Endothelial cell of umbilical vein (primary cell): Measurements from ENCODE around the gene TMEM266. TPM values are rescaled to one million over a fixed set of nuclear protein-coding genes. Genes with fewer than 3 reads are reported as not detected.

Experiments
- Bru-seq: library from RNA; stranded (reverse); fragments of 400-500 nt; gene quantifications from one replicate; lab custom pipeline; 2021; lab: Mats Ljungman, UMichigan
- BruChase-seq, 2 experiments: library from RNA; stranded (reverse); fragments of 400-500 nt; gene quantifications; one replicate each; lab custom pipeline; 2021; lab: Mats Ljungman, UMichigan
- BruUV-seq: library from RNA; stranded (reverse); fragments of 400-500 nt; replicated peaks from 2 replicates; lab custom pipeline; 2021; lab: Mats Ljungman, UMichigan
- CTCF ChIA-PET: fragments of 300-600, 350-600 bp; sonication (Branson Sonifier 250); formaldehyde crosslinking; loops from one replicate; lab custom pipeline; 2021; ENCODE audit warnings: antibody characterized with exemption, inconsistent platforms; lab: Charles Lee
- POLR2A ChIA-PET: fragments of 300-600, 350-600 bp; sonication (Branson Sonifier 250); formaldehyde crosslinking; loops from one replicate; lab custom pipeline; 2021; ENCODE audit warnings: antibody characterized with exemption, inconsistent platforms; lab: Charles Lee
- DNase-seq: peaks from one replicate; pipeline ENCODE4 v3.0.0-alpha.2; 2011; ENCODE audit warnings: low read depth, low spot score
- FAIRE-seq: peaks from 2 replicates; lab custom pipeline; 2011; peaks lifted over from hg19 to GRCh38; lab: Jason Lieb, UNC
- H2AFZ ChIP-seq: 2 replicates; pipeline ENCODE4 v1.6.0; 2012; ENCODE audit warnings: low read depth, low read length, control low read depth, inconsistent platforms
- H3K27ac ChIP-seq: 2 replicates; pipeline ENCODE4 v1.5.1; 2011; ENCODE audit warnings: low read depth, mild to moderate bottlenecking, control low read depth, low read length, moderate library complexity; ENCODE audit not compliant: insufficient read depth
- H3K27me3 ChIP-seq, 2 experiments: 2 replicates each; pipeline versions ENCODE4 v1.6.0 to v1.6.1; 2011; ENCODE audit warnings: low read length in 2 of 2, mixed read lengths in 1 of 2; ENCODE audit not compliant: control insufficient read depth in 2 of 2, insufficient read depth in 2 of 2
- H3K36me3 ChIP-seq, 2 experiments: 2 replicates in 1 of 2; 3 replicates in 1 of 2; pipeline ENCODE4 v1.5.1; 2011; ENCODE audit warnings: low read length in 2 of 2, mild to moderate bottlenecking in 1 of 2, moderate library complexity in 1 of 2; ENCODE audit not compliant: control insufficient read depth in 2 of 2, insufficient read depth in 2 of 2; ENCODE audit errors: extremely low read depth in 1 of 2
- H3K4me1 ChIP-seq: 3 replicates; pipeline ENCODE4 v1.5.1; 2011; ENCODE audit warnings: mild to moderate bottlenecking, low read length; ENCODE audit not compliant: control insufficient read depth, insufficient read depth; ENCODE audit errors: extremely low read depth
- H3K4me2 ChIP-seq: 2 replicates; pipeline ENCODE4 v1.6.1; 2011; ENCODE audit warnings: low read length, control low read depth, mixed read lengths; ENCODE audit not compliant: insufficient read depth
- H3K4me3 ChIP-seq, 3 experiments: fragments of 200-600 bp in 1 of 3; sonication (generic), shearing (Covaris generic) in 1 of 3; replicated peaks in 1 of 3; 2 replicates each; pipeline ENCODE4 v1.5.1; 2011 to 2016; ENCODE audit warnings: control low read depth in 3 of 3, low read length in 3 of 3, mild to moderate bottlenecking in 2 of 3, inconsistent platforms in 1 of 3, low read depth in 1 of 3, moderate library complexity in 1 of 3; ENCODE audit not compliant: insufficient read depth in 1 of 3
- H3K79me2 ChIP-seq: 2 replicates; pipeline ENCODE4 v1.6.0; 2012; ENCODE audit warnings: low read length, inconsistent platforms; ENCODE audit not compliant: control insufficient read depth, insufficient read depth
- H3K9ac ChIP-seq: replicated peaks from 2 replicates; pipeline ENCODE3; 2011; ENCODE audit warnings: low read length, control low read depth; ENCODE audit not compliant: insufficient read depth; ENCODE audit errors: extremely low read depth
- H3K9me1 ChIP-seq: replicated peaks from 3 replicates; pipeline ENCODE4 v1.6.0; 2011; ENCODE audit warnings: mild to moderate bottlenecking, low read length; ENCODE audit not compliant: control insufficient read depth, insufficient read depth; ENCODE audit errors: extremely low read depth
- H3K9me3 ChIP-seq: replicated peaks from 2 replicates; pipeline ENCODE4 v1.5.1; 2012; ENCODE audit warnings: low read length, inconsistent platforms; ENCODE audit not compliant: control insufficient read depth, insufficient read depth
- H4K20me1 ChIP-seq: replicated peaks from 2 replicates; pipeline ENCODE3; 2011; ENCODE audit warnings: mild to moderate bottlenecking, low read length; ENCODE audit not compliant: control insufficient read depth, insufficient read depth; ENCODE audit errors: extremely low read depth
- EZH2 ChIP-seq: IDR thresholded peaks from 2 replicates; pipeline ENCODE4 v1.6.1; 2012; ENCODE audit warnings: borderline replicate concordance, low read depth, mild to moderate bottlenecking, moderate library complexity, low read length, inconsistent platforms; ENCODE audit not compliant: severe bottlenecking
- JUN ChIP-seq: IDR thresholded peaks from 2 replicates; pipeline ENCODE4 v1.6.1; 2011; ENCODE audit warnings: borderline replicate concordance, low read depth; ENCODE audit not compliant: insufficient read length, insufficient read depth
- POLR2A ChIP-seq: IDR thresholded peaks from 2 replicates; pipeline ENCODE4 v1.6.1; 2012; ENCODE audit warnings: low read depth, mild to moderate bottlenecking, control low read depth, low read length
- dilution Hi-C: fragments of 300-500 bp; cut with MboI; formaldehyde crosslinking; loops from one replicate; pipeline ENCODE4 v1.15.0; 2019; ENCODE audit warnings: low sequenced_read_pairs; ENCODE audit not compliant: extremely low pct_ligation_motif_present
- intact Hi-C: fragments of 100-400 bp; cut with micrococcal nuclease; formaldehyde crosslinking; loops from one replicate; pipeline ENCODE4 v1.10.0; 2022
- long read RNA-seq: library from polyadenylated mRNA; stranded (forward); transcript quantifications from one replicate; pipeline ENCODE4 v2.0.0, GENCODE V29; 2021
- polyA minus RNA-seq, 3 experiments: library from RNA; depleted of rRNA, polyadenylated mRNA; stranded (reverse); fragments of >200 nt; gene quantifications; 1 replicate in 1 of 3; 2 replicates in 2 of 3; pipeline ENCODE4 v1.2.3, GENCODE V29; 2011
- polyA plus RNA-seq, 4 experiments: library from polyadenylated mRNA; depleted of rRNA in 3 of 4; stranded (reverse) in 3 of 4; unstranded in 1 of 4; fragments of >200 nt; gene quantifications; 2 replicates each; pipeline versions ENCODE4 v1.2.1 to v1.2.3, GENCODE V29; 2011 to 2012; ENCODE audit warnings: missing spikeins in 1 of 4
- total RNA-seq: library from RNA; stranded (reverse); gene quantifications from 2 replicates; pipeline ENCODE4 v1.2.3, GENCODE V29; 2021
- TF ChIP-seq, protein P1 (sequence below), 2 donors: IDR thresholded peaks; 1 replicate in 1 of 2; 2 replicates in 1 of 2; pipeline ENCODE4 v1.5.1; 2011; ENCODE audit warnings: low read length in 2 of 2, mild to moderate bottlenecking in 2 of 2, moderate library complexity in 2 of 2, control low read depth in 1 of 2, inconsistent platforms in 1 of 2, low read depth in 1 of 2; ENCODE audit not compliant: insufficient read depth in 1 of 2; ENCODE audit errors: extremely low read depth in 1 of 2

Gene TMEM266
- total RNA-seq (not detected in 2 replicates), polyA plus RNA-seq (not detected in 2 replicates), polyA minus RNA-seq (not detected in 2 replicates), Bru-seq, nascent RNA (percentile 1 among the genes with signal in this experiment), BruChase-seq, experiment 1, labeled RNA remaining after a 6-hour chase (percentile 2 among the genes with signal in this experiment), BruChase-seq, experiment 2, labeled RNA remaining after a 2-hour chase (percentile 4 among the genes with signal in this experiment)
- polyA plus RNA-seq (2011; cell fraction: cytosol; rRNA removed) = not detected in 2 replicates
- polyA plus RNA-seq (2011; cell fraction: nucleus; rRNA removed) = not detected in 2 replicates
- 0.13 and 0.20 TPM in 2 replicates for polyA plus RNA-seq (2012)
- 0.72 TPM for polyA minus RNA-seq (2011; cell fraction: cytosol; rRNA and poly(A)+ RNA removed)
- not detected in 2 replicates for polyA minus RNA-seq (2011; cell fraction: nucleus; rRNA and poly(A)+ RNA removed)
- long read RNA-seq, partial matches to known transcripts = 0 of 2 reads
- long read RNA-seq, other reads (novel, unspliced or antisense) = 2 of 2 reads

- TF ChIP-seq POLR2A (no peak), JUN (no peak), EZH2 (peak; percentile 37)
- TF ChIP-seq, protein P1, sequence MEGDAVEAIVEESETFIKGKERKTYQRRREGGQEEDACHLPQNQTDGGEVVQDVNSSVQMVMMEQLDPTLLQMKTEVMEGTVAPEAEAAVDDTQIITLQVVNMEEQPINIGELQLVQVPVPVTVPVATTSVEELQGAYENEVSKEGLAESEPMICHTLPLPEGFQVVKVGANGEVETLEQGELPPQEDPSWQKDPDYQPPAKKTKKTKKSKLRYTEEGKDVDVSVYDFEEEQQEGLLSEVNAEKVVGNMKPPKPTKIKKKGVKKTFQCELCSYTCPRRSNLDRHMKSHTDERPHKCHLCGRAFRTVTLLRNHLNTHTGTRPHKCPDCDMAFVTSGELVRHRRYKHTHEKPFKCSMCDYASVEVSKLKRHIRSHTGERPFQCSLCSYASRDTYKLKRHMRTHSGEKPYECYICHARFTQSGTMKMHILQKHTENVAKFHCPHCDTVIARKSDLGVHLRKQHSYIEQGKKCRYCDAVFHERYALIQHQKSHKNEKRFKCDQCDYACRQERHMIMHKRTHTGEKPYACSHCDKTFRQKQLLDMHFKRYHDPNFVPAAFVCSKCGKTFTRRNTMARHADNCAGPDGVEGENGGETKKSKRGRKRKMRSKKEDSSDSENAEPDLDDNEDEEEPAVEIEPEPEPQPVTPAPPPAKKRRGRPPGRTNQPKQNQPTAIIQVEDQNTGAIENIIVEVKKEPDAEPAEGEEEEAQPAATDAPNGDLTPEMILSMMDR (IDR thresholded peaks at IDR 0.05; ENCODE audit: extremely low read depth in 1 of 2, insufficient read depth in 1 of 2, low read depth in 1 of 2, low read length in 2 of 2) = peak in 1 of 2 donors; percentile 26
- POLR2A ChIA-PET = interaction anchor here (0.6 kb wide), 1 partner anchor 67 kb away, joined by 3 read pairs; no protein-coding TSS in a partner anchor
- FAIRE-seq = no peak
- no peak within 1 kb of the TSS for H3K9ac ChIP-seq
- no peaks in the 10 kb centered on the region for H3K9me3 ChIP-seq
- H3K79me2 ChIP-seq = no peaks in the 10 kb centered on the region
- H3K4me3 ChIP-seq = peak within 1 kb of the TSS; percentile 49 to 57 (median 54)
- dilution Hi-C loops = no loop called here
- peak within 1 kb of the TSS; percentile 84 for H3K4me2 ChIP-seq
- no TSS peak for BruUV-seq
- no peaks in the 10 kb centered on the region for H3K9me1 ChIP-seq
- no peak within 1 kb of the TSS for H3K27ac ChIP-seq
- CTCF ChIA-PET = interaction anchor here (0.6 to 8.5 kb wide), 14 partner anchors 8 to 806 kb away, joined by 3 to 183 read pairs (median 5); no protein-coding TSS in a partner anchor
- no peaks in the 10 kb centered on the region for H4K20me1 ChIP-seq
- H3K36me3 ChIP-seq = no peaks in the 10 kb centered on the region
- peaks cover 51 to 76% of the 10 kb centered on the region in 2 experiments for H3K27me3 ChIP-seq
- intact Hi-C loops = no loop called here
- H2AFZ ChIP-seq = peak within 1 kb of the TSS; percentile 87
- DNase-seq = peak; percentile 23
- peaks cover 8% of the 10 kb centered on the region for H3K4me1 ChIP-seq
Observed at GRCh38 chr15:76059320-76060117, at the start of gene TMEM266. TMEM266 (plus strand) TSS chr15:76059985; CDS start chr15:76134264, 74,279 bp downstream.
